ENCODE results near the gene ISM1. TPM values are rescaled to one million over a fixed set of nuclear protein-coding genes. Genes with fewer than 3 reads are reported as not detected.

ISM1 gene
- total RNA-seq, 1 experiment from 2014 or later, result not detected

DNA sequence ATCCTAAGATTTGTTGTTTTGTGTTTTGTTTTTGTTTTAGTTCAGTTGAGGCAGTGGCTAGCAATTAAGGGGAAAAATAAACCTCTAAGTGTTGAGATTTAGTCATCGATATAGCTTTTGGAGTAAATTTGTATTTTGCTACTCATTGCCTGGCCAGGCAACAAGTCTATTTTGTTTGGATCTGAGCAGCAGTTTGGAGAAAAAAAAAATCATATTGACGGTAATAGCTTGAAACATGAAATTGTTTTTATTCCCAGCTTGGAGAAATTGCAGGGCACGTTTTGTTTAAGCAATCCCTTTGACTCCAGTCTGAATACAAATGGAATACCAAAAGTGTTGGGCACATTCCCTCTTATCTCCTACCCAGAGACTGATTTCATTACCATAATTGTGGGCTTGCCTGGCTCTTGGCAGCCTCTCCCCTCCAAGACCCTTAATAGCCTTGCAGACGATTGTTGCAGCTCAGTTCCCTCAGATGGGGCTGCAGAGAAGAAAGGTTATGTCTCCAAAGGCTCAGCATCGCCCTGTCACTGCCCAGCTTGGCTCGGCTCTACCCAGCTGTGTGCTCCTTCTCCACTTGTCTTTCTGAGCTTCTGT, 56.0 kb downstream of the ISM1 start:
- no peak overlapping the region for H3K4me2 ChIP-seq (ENCODE audit: low read depth, low read length, poor library complexity, severe bottlenecking)
- no peaks in the 10 kb centered on the region for H3K4me1 ChIP-seq (ENCODE audit: low read length)
- H2AFZ ChIP-seq (ENCODE audit: low read length), result no peak overlapping the region
- no peak overlapping the region for H3K4me3 ChIP-seq (ENCODE audit: low read length)
- H3K27ac ChIP-seq (ENCODE audit: low read length), result no peak overlapping the region
- H3K27me3 ChIP-seq (ENCODE audit: low read length), result no peaks in the 10 kb centered on the region; the same call in 1 of the 2 replicates
- H3K36me3 ChIP-seq (ENCODE audit: insufficient read depth, low read length), result no peaks in the 10 kb centered on the region
- H4K20me1 ChIP-seq (ENCODE audit: insufficient read depth, low read depth, low read length), result no peaks in the 10 kb centered on the region
- H3K9ac ChIP-seq (ENCODE audit: low read length), result no peak overlapping the region
- H3K9me3 ChIP-seq (ENCODE audit: low read length), result no peaks in the 10 kb centered on the region
- no peak for DNase-seq
- no peaks in the 10 kb centered on the region for H3K9me2 ChIP-seq (replicated peaks; ENCODE audit: insufficient read depth, low read length)
- no peaks in the 10 kb centered on the region for H3K79me2 ChIP-seq (ENCODE audit: low read length)

- no peak for DNase-seq
- no peak overlapping the region for H3K9ac ChIP-seq (ENCODE audit: low read length)
- no peaks in the 10 kb centered on the region for H3K4me1 ChIP-seq (ENCODE audit: low read length)
- H3K36me3 ChIP-seq (ENCODE audit: insufficient read depth, low read length), result no peaks in the 10 kb centered on the region
- H3K9me2 ChIP-seq (replicated peaks; ENCODE audit: insufficient read depth, low read length), result no peaks in the 10 kb centered on the region
- H4K20me1 ChIP-seq (ENCODE audit: insufficient read depth, low read depth, low read length), result no peaks in the 10 kb centered on the region
- no peak overlapping the region for H3K4me2 ChIP-seq (ENCODE audit: low read depth, low read length, poor library complexity, severe bottlenecking)
- no peaks in the 10 kb centered on the region for H3K79me2 ChIP-seq (ENCODE audit: low read length)
- no peak overlapping the region for H3K27ac ChIP-seq (ENCODE audit: low read length)
- no peak overlapping the region for H2AFZ ChIP-seq (ENCODE audit: low read length)
- no peak overlapping the region for H3K4me3 ChIP-seq (ENCODE audit: low read length)
- no peaks in the 10 kb centered on the region for H3K9me3 ChIP-seq (ENCODE audit: low read length)
- no peaks in the 10 kb centered on the region; the same call in 1 of the 2 replicates for H3K27me3 ChIP-seq (ENCODE audit: low read length)
Observed at GRCh38 chr20:13277663-13278295, 56.7 kb downstream of the ISM1 start.

DNA sequence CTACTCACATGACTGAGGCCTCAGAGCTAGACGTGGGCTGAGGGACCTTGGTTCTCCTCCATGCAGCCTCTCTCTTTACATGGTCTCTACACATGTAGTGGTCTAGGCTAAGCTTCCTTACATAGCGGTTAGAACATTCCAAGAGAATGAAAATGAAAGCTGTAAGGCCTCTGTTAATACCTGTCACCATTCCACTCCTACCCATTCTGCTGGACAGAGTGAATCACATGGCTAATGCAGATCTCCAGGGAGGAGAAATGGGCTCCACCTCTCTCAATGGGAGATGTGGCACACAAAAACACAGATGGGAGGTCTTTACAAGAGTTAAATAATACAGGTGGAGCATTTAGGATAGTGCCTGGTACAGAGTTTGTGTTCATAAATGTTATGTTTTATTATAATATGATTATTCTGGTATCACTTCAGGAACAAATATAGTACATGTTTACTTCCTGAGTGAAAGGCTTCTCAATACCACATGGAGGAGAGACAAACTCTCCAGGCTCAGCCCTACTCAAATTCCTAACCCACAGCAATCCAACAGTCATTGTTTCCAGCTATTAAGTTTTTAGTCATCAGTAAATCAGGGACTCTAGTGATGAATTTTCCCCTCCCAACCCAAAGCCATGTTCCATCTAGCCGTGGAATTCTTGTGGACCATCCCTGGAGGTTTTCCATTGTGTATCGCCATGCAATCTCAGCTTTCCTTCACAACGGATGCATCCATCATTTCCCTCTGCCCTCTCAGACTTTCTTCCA, 57.9 kb downstream of the ISM1 start:
- no peak for DNase-seq
- Histone ChIP-seq H3K4me3 (ENCODE audit: low read length) (no peak overlapping the region), H2AFZ (ENCODE audit: low read length) (no peak overlapping the region), H3K4me1 (ENCODE audit: low read length) (no peaks in the 10 kb centered on the region), H3K27ac (ENCODE audit: low read length) (no peak overlapping the region), H4K20me1 (ENCODE audit: insufficient read depth, low read depth, low read length) (no peaks in the 10 kb centered on the region), H3K36me3 (ENCODE audit: insufficient read depth, low read length) (no peaks in the 10 kb centered on the region), H3K9me2 (replicated peaks; ENCODE audit: insufficient read depth, low read length) (no peaks in the 10 kb centered on the region), H3K79me2 (ENCODE audit: low read length) (no peaks in the 10 kb centered on the region), H3K4me2 (ENCODE audit: low read depth, low read length, poor library complexity, severe bottlenecking) (no peak overlapping the region), H3K9me3 (ENCODE audit: low read length) (no peaks in the 10 kb centered on the region), H3K9ac (ENCODE audit: low read length) (no peak overlapping the region), H3K27me3 (ENCODE audit: low read length) (no peaks in the 10 kb centered on the region; the same call in 1 of the 2 replicates)

GRCh38 chr20:13280609-13281324, 59.7 kb downstream of the ISM1 start:
- Histone ChIP-seq H3K4me1 (ENCODE audit: low read length) (no peaks in the 10 kb centered on the region), H3K4me2 (ENCODE audit: low read depth, low read length, poor library complexity, severe bottlenecking) (no peak overlapping the region), H3K27me3 (ENCODE audit: low read length) (no peaks in the 10 kb centered on the region; the same call in 1 of the 2 replicates), H3K79me2 (ENCODE audit: low read length) (no peaks in the 10 kb centered on the region), H3K9ac (ENCODE audit: low read length) (no peak overlapping the region), H3K9me2 (replicated peaks; ENCODE audit: insufficient read depth, low read length) (no peaks in the 10 kb centered on the region), H3K36me3 (ENCODE audit: insufficient read depth, low read length) (no peaks in the 10 kb centered on the region), H2AFZ (ENCODE audit: low read length) (no peak overlapping the region), H4K20me1 (ENCODE audit: insufficient read depth, low read depth, low read length) (no peaks in the 10 kb centered on the region), H3K27ac (ENCODE audit: low read length) (no peak overlapping the region), H3K9me3 (ENCODE audit: low read length) (no peaks in the 10 kb centered on the region), H3K4me3 (ENCODE audit: low read length) (no peak overlapping the region)
- no peak for DNase-seq

DNA sequence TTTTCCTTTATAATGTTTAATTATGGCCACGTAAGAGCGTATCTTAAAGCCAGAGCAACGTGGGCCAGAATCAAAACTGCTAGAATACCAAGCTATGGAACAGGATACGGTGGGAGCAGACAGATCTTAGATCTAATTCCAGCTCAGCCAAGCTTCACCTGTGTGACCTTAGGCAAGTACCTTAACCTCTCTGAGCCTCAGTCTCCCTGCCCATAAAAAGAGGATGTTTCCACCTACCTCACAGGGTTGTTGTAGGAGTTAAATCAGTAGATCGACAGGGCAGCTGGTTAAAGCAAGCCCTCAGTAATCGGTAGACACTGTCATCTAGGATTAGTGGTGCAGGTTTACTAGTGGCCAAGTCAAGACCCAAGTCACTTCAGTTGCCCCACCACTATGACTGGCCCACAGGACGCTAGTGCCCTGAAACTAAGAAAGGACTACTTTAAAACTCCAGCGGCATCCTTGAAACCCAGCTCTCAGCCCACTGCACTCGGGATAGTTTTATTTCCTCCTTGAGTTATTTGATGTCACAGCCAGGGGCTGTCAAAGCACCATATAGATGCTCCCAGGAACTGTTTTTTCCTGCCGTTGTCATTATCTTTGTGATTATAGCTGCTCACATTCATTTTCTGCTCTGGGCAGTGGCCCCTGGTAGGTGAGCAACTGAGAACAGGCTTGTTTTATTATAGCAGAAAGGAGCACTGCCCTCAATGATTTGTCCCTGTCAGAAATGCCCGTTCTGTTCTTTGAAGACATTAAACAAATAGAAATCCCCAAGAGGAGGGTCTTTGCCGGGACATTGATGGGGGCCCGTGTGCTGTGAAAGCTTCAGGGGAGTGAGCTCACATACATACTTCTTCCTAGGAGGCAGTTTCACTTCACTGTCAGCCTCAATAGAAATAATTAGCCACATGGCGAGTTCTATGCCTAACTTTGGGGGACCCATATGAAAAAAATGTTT, 63.1 kb downstream of the ISM1 start:
- Histone ChIP-seq H2AFZ (ENCODE audit: low read length) (no peak overlapping the region), H3K27ac (ENCODE audit: low read length) (no peak overlapping the region), H3K9me3 (ENCODE audit: low read length) (no peaks in the 10 kb centered on the region), H3K9ac (ENCODE audit: low read length) (no peak overlapping the region), H4K20me1 (ENCODE audit: insufficient read depth, low read depth, low read length) (no peaks in the 10 kb centered on the region), H3K4me3 (ENCODE audit: low read length) (no peak overlapping the region), H3K79me2 (ENCODE audit: low read length) (no peaks in the 10 kb centered on the region), H3K9me2 (replicated peaks; ENCODE audit: insufficient read depth, low read length) (no peaks in the 10 kb centered on the region), H3K4me2 (ENCODE audit: low read depth, low read length, poor library complexity, severe bottlenecking) (no peak overlapping the region), H3K27me3 (ENCODE audit: low read length) (no peaks in the 10 kb centered on the region), H3K36me3 (ENCODE audit: insufficient read depth, low read length) (no peaks in the 10 kb centered on the region), H3K4me1 (ENCODE audit: low read length) (no peaks in the 10 kb centered on the region)
- DNase-seq, result no peak

- no peak for DNase-seq
- no peaks in the 10 kb centered on the region for H3K79me2 ChIP-seq (ENCODE audit: low read length)
- H3K9me2 ChIP-seq (replicated peaks; ENCODE audit: insufficient read depth, low read length), result no peaks in the 10 kb centered on the region
- H3K27ac ChIP-seq (ENCODE audit: low read length), result no peak overlapping the region
- no peak overlapping the region for H3K9ac ChIP-seq (ENCODE audit: low read length)
- H4K20me1 ChIP-seq (ENCODE audit: insufficient read depth, low read depth, low read length), result no peaks in the 10 kb centered on the region
- no peak overlapping the region for H2AFZ ChIP-seq (ENCODE audit: low read length)
- H3K27me3 ChIP-seq (ENCODE audit: low read length), result no peaks in the 10 kb centered on the region
- no peaks in the 10 kb centered on the region for H3K36me3 ChIP-seq (ENCODE audit: insufficient read depth, low read length)
- H3K4me2 ChIP-seq (ENCODE audit: low read depth, low read length, poor library complexity, severe bottlenecking), result no peak overlapping the region
- H3K4me1 ChIP-seq (ENCODE audit: low read length), result no peaks in the 10 kb centered on the region
- H3K4me3 ChIP-seq (ENCODE audit: low read length), result no peak overlapping the region
- no peaks in the 10 kb centered on the region for H3K9me3 ChIP-seq (ENCODE audit: low read length)
Observed at GRCh38 chr20:13284830-13285229, 63.8 kb downstream of the ISM1 start.

DNA sequence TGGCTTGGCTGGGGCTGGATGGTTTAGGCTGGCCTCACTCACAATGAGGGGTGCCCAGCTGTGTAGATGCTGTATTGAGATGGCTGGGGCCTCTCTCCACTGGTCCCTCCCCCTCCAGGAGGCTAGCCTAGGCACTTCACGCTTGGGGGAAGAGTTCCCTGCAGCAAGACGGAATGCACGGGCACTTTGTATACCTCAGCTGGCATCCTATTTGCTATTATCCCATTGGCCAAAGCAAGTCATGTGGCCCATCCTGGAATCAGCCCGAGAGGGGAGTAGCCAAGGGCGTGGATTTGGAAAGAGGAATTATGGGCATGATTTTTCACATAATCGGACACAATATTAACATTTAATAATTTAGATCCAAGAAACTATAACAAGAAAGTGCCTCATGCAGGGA, 64.3 kb downstream of the ISM1 start:
- DNase-seq, result no peak
- Histone ChIP-seq H3K27ac (ENCODE audit: low read length) (no peak overlapping the region), H4K20me1 (ENCODE audit: insufficient read depth, low read depth, low read length) (no peaks in the 10 kb centered on the region), H3K4me1 (ENCODE audit: low read length) (no peaks in the 10 kb centered on the region), H3K27me3 (ENCODE audit: low read length) (no peaks in the 10 kb centered on the region), H3K9ac (ENCODE audit: low read length) (no peak overlapping the region), H2AFZ (ENCODE audit: low read length) (no peak overlapping the region), H3K36me3 (ENCODE audit: insufficient read depth, low read length) (no peaks in the 10 kb centered on the region), H3K9me2 (replicated peaks; ENCODE audit: insufficient read depth, low read length) (no peaks in the 10 kb centered on the region), H3K4me3 (ENCODE audit: low read length) (no peak overlapping the region), H3K79me2 (ENCODE audit: low read length) (no peaks in the 10 kb centered on the region), H3K4me2 (ENCODE audit: low read depth, low read length, poor library complexity, severe bottlenecking) (no peak overlapping the region), H3K9me3 (ENCODE audit: low read length) (no peaks in the 10 kb centered on the region)

Data from Karpas-422 (cell line).